OCI-LY1 (cell line): Measurements from ENCODE around the gene ST6GAL1.

Experiments
- CTCF ChIP-seq: fragments of 200-600 bp; sonication (generic), shearing (Covaris generic); IDR thresholded peaks from 2 replicates; pipeline ENCODE4 v1.5.1; 2017; ENCODE audit warnings: mild to moderate bottlenecking, antibody characterized with exemption, low read length, moderate library complexity, mixed read lengths
- EZH2 ChIP-seq: fragments of 200-600 bp; sonication (generic), shearing (Covaris generic); IDR thresholded peaks from 2 replicates; pipeline ENCODE4 v1.8.0; 2017; ENCODE audit warnings: borderline replicate concordance, mixed run types, mild to moderate bottlenecking, antibody characterized with exemption, low read length, moderate library complexity, mixed read lengths

GRCh38 chr3:186945255-186945823 lies 15.0 kb downstream of the ST6GAL1 start:
- TF ChIP-seq CTCF: no peak
- TF ChIP-seq EZH2: no peak
